A673 (cell line): ENCODE measurements around the gene TXN. TPM values are rescaled to one million over a fixed set of nuclear protein-coding genes. Genes with fewer than 3 reads are reported as not detected.
"Not testable (repeated sequence)": the region's sequence is repeated elsewhere in the genome, so short reads cannot be mapped to it uniquely, and the experiment has no call there.

Source experiments
- BruUV-seq: library from RNA; stranded (reverse); fragments of 400-500 nt; replicated peaks from 2 replicates; lab custom pipeline; 2021; lab: Mats Ljungman, UMichigan
- CTCF ChIA-PET: fragments of 300-600 bp; sonication (Branson Sonifier 250); formaldehyde crosslinking; loops from one replicate; lab custom pipeline; 2022; ENCODE audit warnings: antibody characterized with exemption; lab: Charles Lee
- POLR2A ChIA-PET: fragments of 300-600 bp; sonication (Branson Sonifier 250); formaldehyde crosslinking; loops from one replicate; lab custom pipeline; 2022; ENCODE audit warnings: antibody characterized with exemption; ENCODE audit not compliant: low non-redundant PET; lab: Charles Lee
- DNase-seq: peaks from one replicate; pipeline ENCODE4 v3.0.0-alpha.2; 2015; ENCODE audit warnings: low spot score
- H3K27ac ChIP-seq: fragments of 200-600 bp; sonication (generic); 2 replicates; pipeline ENCODE4 v1.5.1; 2016; ENCODE audit warnings: mixed run types, low read depth, mild to moderate bottlenecking, mixed read lengths, antibody characterized with exemption, low read length; ENCODE audit not compliant: poor library complexity, severe bottlenecking
- H3K27me3 ChIP-seq: fragments of 200-600 bp; sonication (generic); replicated peaks from 2 replicates; pipeline ENCODE4 v1.6.1; 2017; ENCODE audit warnings: mixed run types, low read depth, mild to moderate bottlenecking, mixed read lengths, antibody characterized with exemption, low read length; ENCODE audit not compliant: insufficient read depth, poor library complexity
- H3K36me3 ChIP-seq: fragments of 200-600 bp; sonication (generic); 2 replicates; pipeline ENCODE4 v1.6.1; 2016; ENCODE audit warnings: mixed run types, mild to moderate bottlenecking, mixed read lengths, antibody characterized with exemption, low read length; ENCODE audit not compliant: insufficient read depth, poor library complexity, severe bottlenecking
- H3K4me1 ChIP-seq: fragments of 200-600 bp; sonication (generic); 2 replicates; pipeline ENCODE4 v1.6.1; 2017; ENCODE audit warnings: mixed run types, mild to moderate bottlenecking, mixed read lengths, antibody characterized with exemption, low read length; ENCODE audit not compliant: insufficient read depth, poor library complexity, severe bottlenecking
- H3K4me3 ChIP-seq: fragments of 200-600 bp; sonication (generic); 2 replicates; pipeline ENCODE4 v1.5.1; 2016; ENCODE audit warnings: low read depth, mixed run types, mild to moderate bottlenecking, mixed read lengths, low read length; ENCODE audit not compliant: poor library complexity, severe bottlenecking
- H3K9me3 ChIP-seq: fragments of 200-600 bp; sonication (generic); 2 replicates; pipeline ENCODE4 v1.6.1; 2016; ENCODE audit warnings: mixed run types, low read depth, mild to moderate bottlenecking, mixed read lengths, antibody characterized with exemption, low read length; ENCODE audit not compliant: poor library complexity, severe bottlenecking
- CTCF ChIP-seq: fragments of 300-800, 200-600 bp; sonication (generic); conservative IDR thresholded peaks from 2 replicates; pipeline ENCODE4 v1.5.1; 2017; ENCODE audit warnings: low read depth, mild to moderate bottlenecking, antibody characterized with exemption, low read length, moderate library complexity, mixed read lengths
- EZH2 ChIP-seq: fragments of 200-600 bp; sonication (generic); IDR thresholded peaks from 2 replicates; pipeline ENCODE4 v1.6.1; 2017; ENCODE audit warnings: borderline replicate concordance, low read depth, mild to moderate bottlenecking, mixed read lengths, antibody characterized with exemption, low read length; ENCODE audit not compliant: poor library complexity, severe bottlenecking
- intact Hi-C: fragments of 100-400 bp; cut with micrococcal nuclease; formaldehyde crosslinking; loops from one replicate; pipeline ENCODE4 v1.10.0; 2022; ENCODE audit not compliant: unreplicated experiment
- total RNA-seq: library from RNA; stranded (reverse); gene quantifications from 2 replicates; pipeline ENCODE4 v1.2.3, GENCODE V29; 2021

Gene TXN
- total RNA-seq, 1 experiment from 2014 or later: 284 TPM

- Histone ChIP-seq H3K4me3 (no peak overlapping the region), H3K36me3 (no peaks in the 10 kb centered on the region), H3K4me1 (no peaks in the 10 kb centered on the region), H3K27ac (no peak overlapping the region), H3K27me3 (no peaks in the 10 kb centered on the region), H3K9me3 (no peaks in the 10 kb centered on the region)
- ChIA-PET CTCF (no interaction called here), POLR2A (no interaction called here)
- BruUV-seq: no TSS peak
- intact Hi-C loops: no loop called here
- DNase-seq: no peak
- TF ChIP-seq EZH2 (no peak), CTCF (no peak)
Observed at GRCh38 chr9:110199643-110200042, 56.7 kb downstream of the TXN start.

- no TSS peak for BruUV-seq
- intact Hi-C loops: no loop called here
- CTCF ChIA-PET: no interaction called here
Observed at GRCh38 chr9:110198357-110198756, 58.0 kb downstream of the TXN start.

GRCh38 chr9:110197330-110198187, 58.7 kb downstream of the TXN start:
- H3K27ac ChIP-seq: no peak overlapping the region
- no TSS peak for BruUV-seq
- no peaks in the 10 kb centered on the region for H3K9me3 ChIP-seq
- H3K4me1 ChIP-seq: no peaks in the 10 kb centered on the region
- no peaks in the 10 kb centered on the region for H3K36me3 ChIP-seq
- TF ChIP-seq EZH2 (no peak), CTCF (no peak)
- H3K27me3 ChIP-seq: no peaks in the 10 kb centered on the region
- intact Hi-C loops: no loop called here
- ChIA-PET POLR2A (no interaction called here), CTCF (no interaction called here)
- no peak for DNase-seq
- no peak overlapping the region for H3K4me3 ChIP-seq

More at GRCh38 chr9:110198357-110198756, 58.0 kb downstream of the TXN start:
- Histone ChIP-seq H3K27me3 (no peaks in the 10 kb centered on the region), H3K4me1 (no peaks in the 10 kb centered on the region), H3K36me3 (no peaks in the 10 kb centered on the region), H3K4me3 (no peak overlapping the region), H3K9me3 (no peaks in the 10 kb centered on the region), H3K27ac (no peak overlapping the region)
- DNase-seq: no peak
- POLR2A ChIA-PET: no interaction called here
- TF ChIP-seq EZH2 (no peak), CTCF (no peak)

- intact Hi-C loops, H3K4me1 ChIP-seq, BruUV-seq, H3K9me3 ChIP-seq, DNase-seq, H3K27ac ChIP-seq, H3K36me3 ChIP-seq, H3K27me3 ChIP-seq, CTCF ChIA-PET, H3K4me3 ChIP-seq, POLR2A ChIA-PET: not testable (repeated sequence)
Observed at GRCh38 chr9:110196084-110196499, 60.2 kb downstream of the TXN start.
